ENCODE measurements around the gene EYS.

GRCh38 chr6:65570340-65570739 lies 136.7 kb downstream of the EYS start:
- no peak for TF ChIP-seq KDM1A (IDR thresholded peaks at IDR 0.05; ENCODE audit: low read depth)
- no peak for TF ChIP-seq EP300 (IDR thresholded peaks at IDR 0.05)
- no peak for TF ChIP-seq MAZ (IDR thresholded peaks at IDR 0.05; ENCODE audit: borderline replicate concordance, low read depth, low read length)
- TF ChIP-seq POLR2A (IDR thresholded peaks at IDR 0.05; ENCODE audit: low read length), result no peak
- no peak for TF ChIP-seq CTCF (IDR thresholded peaks at IDR 0.05)
- no peak for TF ChIP-seq CBX8 (IDR thresholded peaks at IDR 0.05)
- TF ChIP-seq RCOR1 (IDR thresholded peaks at IDR 0.05; ENCODE audit: low read depth, low read length), result no peak
- TF ChIP-seq SMC3 (IDR thresholded peaks at IDR 0.05), result no peak

All from A549 (cell line).